Measurements from ENCODE around the gene CYP26C1. TPM values are rescaled to one million over a fixed set of nuclear protein-coding genes. Genes with fewer than 3 reads are reported as not detected.

CYP26C1 gene
- total RNA-seq, 1 experiment from 2014 or later = 0.46 TPM

- Histone ChIP-seq H3K36me3 (ENCODE audit: low read depth) (no peaks in the 10 kb centered on the region), H3K9me3 (ENCODE audit: insufficient read depth, low read depth) (no peaks in the 10 kb centered on the region), H3K9me2 (ENCODE audit: insufficient read depth) (no peaks in the 10 kb centered on the region), H3K79me2 (ENCODE audit: low read depth) (no peaks in the 10 kb centered on the region), H3K27ac (no peak overlapping the region), H2AFZ (no peak overlapping the region), H4K20me1 (ENCODE audit: insufficient read depth) (no peaks in the 10 kb centered on the region), H3K27me3 (ENCODE audit: insufficient read depth, low read depth) (no peaks in the 10 kb centered on the region), H3K4me2 (no peak overlapping the region), H3K4me1 (replicated peaks; ENCODE audit: insufficient read depth) (peaks cover 13% of the 10 kb centered on the region), H3K4me3 (no peak overlapping the region), H3F3A (ENCODE audit: insufficient read depth, low read depth) (no peaks in the 10 kb centered on the region)
- TF ChIP-seq EZH2 (IDR thresholded peaks at IDR 0.05; ENCODE audit: low read depth) = no peak
- no peak for TF ChIP-seq CTCF (conservative IDR thresholded peaks at IDR 0.05)
- no TSS peak for BruUV-seq (replicated peaks)
- ChIA-PET POLR2A (ENCODE audit: unreplicated experiment) (no interaction called here), CTCF (no interaction called here)
- DNase-seq = no peak
- intact Hi-C loops (cut with micrococcal nuclease; ENCODE audit: unreplicated experiment) = no loop called here
These were observed 26.2 kb upstream of the CYP26C1 start for GRCh38 chr10:93034426-93034825.

GRCh38 chr10:93039110-93039509 lies 21.5 kb upstream of the CYP26C1 start:
- H3K27ac ChIP-seq = no peak overlapping the region
- no peak for DNase-seq
- intact Hi-C loops (cut with micrococcal nuclease; ENCODE audit: unreplicated experiment) = no loop called here
- H2AFZ ChIP-seq = no peak overlapping the region
- no TSS peak for BruUV-seq (replicated peaks)
- H4K20me1 ChIP-seq (ENCODE audit: insufficient read depth) = no peaks in the 10 kb centered on the region
- TF ChIP-seq EZH2 (IDR thresholded peaks at IDR 0.05; ENCODE audit: low read depth) (no peak), CTCF (conservative IDR thresholded peaks at IDR 0.05) (no peak)
- no peaks in the 10 kb centered on the region for H3K9me3 ChIP-seq (ENCODE audit: insufficient read depth, low read depth)
- no peaks in the 10 kb centered on the region for H3K4me1 ChIP-seq (replicated peaks; ENCODE audit: insufficient read depth)
- no peaks in the 10 kb centered on the region for H3K9me2 ChIP-seq (ENCODE audit: insufficient read depth)
- no peaks in the 10 kb centered on the region for H3K79me2 ChIP-seq (ENCODE audit: low read depth)
- H3K4me3 ChIP-seq = no peak overlapping the region
- H3K36me3 ChIP-seq (ENCODE audit: low read depth) = no peaks in the 10 kb centered on the region
- ChIA-PET CTCF (no interaction called here), POLR2A (ENCODE audit: unreplicated experiment) (no interaction called here)
- no peaks in the 10 kb centered on the region for H3F3A ChIP-seq (ENCODE audit: insufficient read depth, low read depth)
- H3K27me3 ChIP-seq (ENCODE audit: insufficient read depth, low read depth) = no peaks in the 10 kb centered on the region
- H3K4me2 ChIP-seq = no peak overlapping the region

GRCh38 chr10:93039721-93040120 lies 20.9 kb upstream of the CYP26C1 start:
- POLR2A ChIA-PET (ENCODE audit: unreplicated experiment) = no interaction called here
- TF ChIP-seq EZH2 (IDR thresholded peaks at IDR 0.05; ENCODE audit: low read depth) (no peak), CTCF (conservative IDR thresholded peaks at IDR 0.05) (peak; percentile 24; the same call in 1 of the 2 replicates)
- no peaks in the 10 kb centered on the region for H3K79me2 ChIP-seq (ENCODE audit: low read depth)
- H2AFZ ChIP-seq = no peak overlapping the region
- no peaks in the 10 kb centered on the region for H3K9me2 ChIP-seq (ENCODE audit: insufficient read depth)
- intact Hi-C loops (cut with micrococcal nuclease; ENCODE audit: unreplicated experiment) = no loop called here
- H3K27me3 ChIP-seq (ENCODE audit: insufficient read depth, low read depth) = no peaks in the 10 kb centered on the region
- no peaks in the 10 kb centered on the region for H3F3A ChIP-seq (ENCODE audit: insufficient read depth, low read depth)
- H3K9me3 ChIP-seq (ENCODE audit: insufficient read depth, low read depth) = no peaks in the 10 kb centered on the region
- CTCF ChIA-PET = no interaction called here
- DNase-seq = no peak
- H3K27ac ChIP-seq = no peak overlapping the region
- no peak overlapping the region for H3K4me2 ChIP-seq
- H3K4me1 ChIP-seq (replicated peaks; ENCODE audit: insufficient read depth) = no peaks in the 10 kb centered on the region
- no peaks in the 10 kb centered on the region for H3K36me3 ChIP-seq (ENCODE audit: low read depth)
- no TSS peak for BruUV-seq (replicated peaks)
- H4K20me1 ChIP-seq (ENCODE audit: insufficient read depth) = no peaks in the 10 kb centered on the region
- H3K4me3 ChIP-seq = no peak overlapping the region

All from PC-9 (cell line).